Sigmoid colon (tissue), 7 donors: Measurements from ENCODE around the gene GSG1L. TPM values are rescaled to one million over a fixed set of nuclear protein-coding genes. Genes with fewer than 3 reads are reported as not detected.

Experiments used
- DNase-seq: peaks from one replicate; pipeline ENCODE4 v3.0.0-alpha.2; 2019
- H3K27ac ChIP-seq, 4 donors: fragments of 200-600 bp; sonication (generic); one replicate each; pipeline ENCODE4 v1.5.1; 2016 to 2019; ENCODE audit warnings: mild to moderate bottlenecking in 1 of 4
- H3K27me3 ChIP-seq, 3 donors: fragments of 200-600 bp; sonication (generic); one replicate each; pipeline ENCODE4 v1.5.1; 2019; ENCODE audit warnings: mild to moderate bottlenecking in 1 of 3
- H3K36me3 ChIP-seq, 4 donors: fragments of 200-600 bp; sonication (generic); one replicate each; pipeline ENCODE4 v1.5.1; 2016 to 2019
- H3K4me1 ChIP-seq, 4 donors: fragments of 200-600 bp; sonication (generic); one replicate each; pipeline ENCODE4 v1.5.1; 2017 to 2019
- H3K4me3 ChIP-seq, 4 donors: fragments of 200-600 bp; sonication (generic); one replicate each; pipeline ENCODE4 v1.5.1; 2017 to 2019; ENCODE audit warnings: mild to moderate bottlenecking in 2 of 4, moderate library complexity in 1 of 4
- H3K9me3 ChIP-seq, 4 donors: fragments of 200-600 bp in 3 of 4; sonication (generic) in 3 of 4; one replicate each; pipeline versions ENCODE4 v1.5.1 to v1.6.1; 2013 to 2019
- CTCF ChIP-seq, 4 experiments: fragments of 450-650 bp in 3 of 4; fragments of 200-600 bp in 1 of 4; IDR thresholded peaks; one replicate each; pipeline ENCODE4 v1.5.1; 2016 to 2019; ENCODE audit warnings: antibody characterized with exemption in 4 of 4, mild to moderate bottlenecking in 3 of 4, moderate library complexity in 2 of 4
- EP300 ChIP-seq, 4 donors: sonication (generic); formaldehyde crosslinking; IDR thresholded peaks; one replicate each; pipeline ENCODE4 v1.6.1; 2017; ENCODE audit warnings: antibody characterized with exemption in 4 of 4
- POLR2A ChIP-seq, 2 donors: fragments of 450-650 bp; IDR thresholded peaks; one replicate each; pipeline ENCODE4 v1.6.1; 2016; ENCODE audit warnings: antibody characterized with exemption in 2 of 2, mild to moderate bottlenecking in 2 of 2, moderate library complexity in 2 of 2
- POLR2AphosphoS5 ChIP-seq, 4 donors: sonication (generic); formaldehyde crosslinking; IDR thresholded peaks; one replicate each; pipeline ENCODE4 v1.6.1; 2017; ENCODE audit warnings: antibody characterized with exemption in 4 of 4
- WGBS, 2 donors: extraction: QIAGEN DNeasy Blood & Tissue Kit; methylation state at CpG; one replicate each; pipeline ENCODE4 v1.1.7; 2013; 5-methylcytosine and 5-hydroxymethylcytosine counted together
- intact Hi-C: fragments of 100-400 bp; cut with DNase I; formaldehyde crosslinking; loops from one replicate; pipeline ENCODE4 v1.15.1; 2023
- polyA plus RNA-seq, 3 donors: library from polyadenylated mRNA; stranded (reverse); fragments of 200-250 nt; gene quantifications; one replicate each; pipeline ENCODE4 v1.2.3, GENCODE V29; 2013
- total RNA-seq, 4 donors: library from RNA; depleted of rRNA; stranded (reverse); fragments of >200 nt; gene quantifications; one replicate each; pipeline ENCODE4 v1.1.0, GENCODE V29; 2016
- donor health status: healthy with polysubstance abuse.
- donor health status: Bipolar disorder and iron deficiency.
- donor health status: healthy.

GSG1L gene
- total and polyA plus RNA-seq, 7 donors, result 0.25 to 0.66 (median 0.36) TPM; not detected in 2

- TF ChIP-seq POLR2AphosphoS5 (IDR thresholded peaks at IDR 0.05) (no peak), CTCF (IDR thresholded peaks at IDR 0.05) (no peak), POLR2A (IDR thresholded peaks at IDR 0.05) (no peak), EP300 (IDR thresholded peaks at IDR 0.05) (no peak)
- no peak for DNase-seq
- Histone ChIP-seq H3K27ac (no peak overlapping the region), H3K36me3 (no peaks in the 10 kb centered on the region), H3K4me1 (no peaks in the 10 kb centered on the region), H3K9me3 (no peaks in the 10 kb centered on the region), H3K27me3 (no peaks in the 10 kb centered on the region), H3K4me3 (no peak overlapping the region)
- WGBS, 2 donors, result 81% methylated on average over 12 of the region's 12 CpGs
- intact Hi-C loops, result no loop called here
These were observed 22.1 kb upstream of the GSG1L start for GRCh38 chr16:28085389-28086171.

DNA sequence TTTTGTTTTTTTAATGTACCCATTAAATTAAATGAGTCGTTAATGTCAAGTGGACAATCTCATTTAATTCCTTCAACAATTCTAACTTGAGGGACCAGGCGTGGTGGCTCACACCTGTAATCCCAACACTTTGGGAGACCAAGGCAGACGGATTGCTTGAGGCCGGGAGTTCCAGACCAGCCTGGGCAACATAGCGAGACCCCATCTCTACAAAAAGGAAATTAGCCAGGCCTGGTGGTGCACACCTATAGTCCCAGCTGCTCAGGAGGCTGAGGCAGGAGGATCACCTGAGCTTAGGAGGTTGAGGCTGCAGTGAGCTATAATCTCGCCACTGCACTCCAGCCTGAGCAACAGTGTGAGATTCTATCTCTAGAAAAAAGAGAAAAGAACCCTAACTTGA lies 20.7 kb upstream of the GSG1L start:
- 93 to 94% methylated on average over 6 of the region's 6 CpGs for WGBS, 2 donors
- intact Hi-C loops, result no loop called here
- no peak overlapping the region for H3K4me3 ChIP-seq
- no peaks in the 10 kb centered on the region for H3K36me3 ChIP-seq
- DNase-seq, result no peak
- no peaks in the 10 kb centered on the region for H3K4me1 ChIP-seq
- H3K27me3 ChIP-seq, result no peaks in the 10 kb centered on the region
- no peaks in the 10 kb centered on the region for H3K9me3 ChIP-seq
- no peak for TF ChIP-seq POLR2AphosphoS5 (IDR thresholded peaks at IDR 0.05)
- TF ChIP-seq POLR2A (IDR thresholded peaks at IDR 0.05), result no peak
- no peak for TF ChIP-seq EP300 (IDR thresholded peaks at IDR 0.05)
- H3K27ac ChIP-seq, result no peak overlapping the region

DNA sequence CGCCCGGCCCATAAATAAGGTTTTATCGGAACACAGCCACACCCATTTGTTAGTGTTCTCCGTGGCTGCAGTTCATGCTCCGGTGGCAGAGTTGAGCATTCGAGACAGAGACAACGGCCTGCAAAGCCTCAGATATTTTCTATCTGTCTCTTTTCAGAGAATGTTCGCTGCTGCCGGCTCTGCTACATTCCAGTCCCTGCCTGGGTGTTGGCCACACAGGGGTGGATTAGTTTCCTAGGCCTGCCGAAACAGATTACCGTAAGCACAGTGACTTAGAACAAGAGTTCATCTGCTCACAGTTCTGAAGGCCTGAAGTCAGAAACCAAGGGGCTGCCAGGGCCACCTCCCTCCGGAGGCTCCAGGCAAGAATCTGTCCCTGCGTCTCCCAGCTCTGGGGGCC lies 19.1 kb upstream of the GSG1L start:
- TF ChIP-seq CTCF (IDR thresholded peaks at IDR 0.05) (no peak), POLR2A (IDR thresholded peaks at IDR 0.05) (no peak), POLR2AphosphoS5 (IDR thresholded peaks at IDR 0.05) (no peak), EP300 (IDR thresholded peaks at IDR 0.05) (no peak)
- H3K36me3 ChIP-seq, result no peaks in the 10 kb centered on the region
- no peaks in the 10 kb centered on the region for H3K4me1 ChIP-seq
- WGBS, 2 donors, result 15 to 57% methylated on average over 13 of the region's 13 CpGs
- no peaks in the 10 kb centered on the region for H3K9me3 ChIP-seq
- intact Hi-C loops, result no loop called here
- H3K27me3 ChIP-seq, result no peaks in the 10 kb centered on the region
- no peak overlapping the region for H3K4me3 ChIP-seq
- no peak for DNase-seq
- no peak overlapping the region for H3K27ac ChIP-seq

DNA sequence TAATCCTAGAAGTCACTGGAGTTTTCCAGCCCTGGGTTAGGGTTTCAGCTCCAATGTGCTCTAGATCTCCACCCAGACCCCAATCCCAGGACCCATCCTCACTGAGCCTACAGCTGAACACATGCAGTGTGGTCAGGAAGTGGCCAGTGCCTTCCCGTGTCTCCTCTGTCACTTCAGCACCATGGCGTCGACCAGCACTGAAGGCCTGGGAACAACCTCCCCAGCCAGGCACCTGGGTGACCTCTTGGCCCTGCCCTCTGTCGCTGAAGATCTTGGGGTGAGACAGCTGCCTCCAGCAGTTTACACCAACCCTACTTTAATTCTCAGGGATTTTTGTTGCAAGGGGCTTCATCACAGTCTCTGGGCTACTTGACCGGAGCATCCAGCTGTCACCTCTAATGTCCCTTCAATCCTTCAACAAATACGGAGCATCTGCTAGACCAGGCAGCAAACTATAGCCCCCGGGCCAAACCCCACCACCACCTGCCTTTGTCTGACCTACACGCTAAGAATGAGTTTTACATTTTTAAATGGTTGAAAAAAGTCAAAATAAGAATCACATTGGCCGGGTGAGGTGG lies 18.0 kb upstream of the GSG1L start:
- no peak overlapping the region for H3K4me3 ChIP-seq
- no peaks in the 10 kb centered on the region for H3K36me3 ChIP-seq
- no peak overlapping the region for H3K27ac ChIP-seq
- intact Hi-C loops, result no loop called here
- TF ChIP-seq CTCF (IDR thresholded peaks at IDR 0.05), result no peak
- no peak for TF ChIP-seq POLR2AphosphoS5 (IDR thresholded peaks at IDR 0.05)
- no peak for TF ChIP-seq POLR2A (IDR thresholded peaks at IDR 0.05)
- TF ChIP-seq EP300 (IDR thresholded peaks at IDR 0.05), result no peak
- DNase-seq, result no peak
- H3K27me3 ChIP-seq, result no peaks in the 10 kb centered on the region
- WGBS, 2 donors, result 86 to 91% methylated on average over 9 of the region's 9 CpGs
- H3K4me1 ChIP-seq, result no peaks in the 10 kb centered on the region
- H3K9me3 ChIP-seq, result no peaks in the 10 kb centered on the region

GRCh38 chr16:28078261-28078660 lies 14.7 kb upstream of the GSG1L start:
- H3K27ac ChIP-seq, result no peak overlapping the region
- H3K4me3 ChIP-seq, result no peak overlapping the region
- H3K36me3 ChIP-seq, result no peaks in the 10 kb centered on the region
- H3K27me3 ChIP-seq, result no peaks in the 10 kb centered on the region
- intact Hi-C loops, result no loop called here
- TF ChIP-seq EP300 (IDR thresholded peaks at IDR 0.05), result no peak
- TF ChIP-seq POLR2AphosphoS5 (IDR thresholded peaks at IDR 0.05), result no peak
- no peak for TF ChIP-seq CTCF (IDR thresholded peaks at IDR 0.05)
- no peak for TF ChIP-seq POLR2A (IDR thresholded peaks at IDR 0.05)
- no peaks in the 10 kb centered on the region for H3K4me1 ChIP-seq
- H3K9me3 ChIP-seq, result no peaks in the 10 kb centered on the region
- 92 to 93% methylated on average over 6 of the region's 6 CpGs for WGBS, 2 donors
- no peak for DNase-seq
